B cell (primary cell): ENCODE results near the gene SLC37A4. TPM values are rescaled to one million over a fixed set of nuclear protein-coding genes. Genes with fewer than 3 reads are reported as not detected.

ENCODE experiments used
- ATAC-seq: fragments of 200-7000 bp; cut with Tn5 transposase; one replicate; pipeline ENCODE4 v1.10.0; 2021; ENCODE audit warnings: low read depth, mild to moderate bottlenecking, moderate number of reproducible peaks, moderate library complexity
- CTCF ChIA-PET: fragments of 350-600 bp; sonication (Branson Sonifier 250); formaldehyde crosslinking; loops from one replicate; lab custom pipeline; 2021; ENCODE audit warnings: antibody characterized with exemption, inconsistent platforms; lab: Charles Lee
- POLR2A ChIA-PET: fragments of 350-600 bp; sonication (Branson Sonifier 250); formaldehyde crosslinking; loops from one replicate; lab custom pipeline; 2021; ENCODE audit warnings: antibody characterized with exemption; lab: Charles Lee
- DNase-seq: peaks from one replicate; pipeline ENCODE4 v3.0.0; 2013
- H2AFZ ChIP-seq: 2 replicates; pipeline ENCODE4 v1.6.1; 2012; ENCODE audit warnings: mild to moderate bottlenecking, low read depth, low read length; ENCODE audit not compliant: insufficient read depth, poor library complexity, severe bottlenecking
- H3K27ac ChIP-seq, 2 donors: 1 replicate in 1 of 2; 2 replicates in 1 of 2; pipeline ENCODE4 v1.5.1; 2012 to 2013; ENCODE audit warnings: low read length in 2 of 2, mild to moderate bottlenecking in 2 of 2, moderate library complexity in 1 of 2
- H3K27me3 ChIP-seq, 4 experiments: fragments of 200-600 bp in 1 of 4; sonication (generic) in 1 of 4; replicated peaks in 1 of 4; 1 replicate in 2 of 4; 2 replicates in 2 of 4; pipeline versions ENCODE4 v1.6.1 to v1.7.0; 2013 to 2016; ENCODE audit warnings: low read length in 3 of 4, mild to moderate bottlenecking in 2 of 4, mixed read lengths in 1 of 4, moderate library complexity in 1 of 4; ENCODE audit not compliant: insufficient read depth in 4 of 4, control insufficient read depth in 3 of 4; ENCODE audit errors: control extremely low read depth in 1 of 4
- H3K36me3 ChIP-seq, 2 experiments: replicated peaks in 1 of 2; 1 replicate in 1 of 2; 2 replicates in 1 of 2; pipeline versions ENCODE4 v1.6.1 to v1.7.1; 2013; ENCODE audit warnings: low read length in 1 of 2; ENCODE audit not compliant: insufficient read depth in 2 of 2, control insufficient read depth in 1 of 2; ENCODE audit errors: control extremely low read depth in 1 of 2, extremely low read depth in 1 of 2
- H3K4me1 ChIP-seq, 2 donors: fragments of 200-600 bp in 1 of 2; sonication (generic) in 1 of 2; 1 replicate in 1 of 2; 2 replicates in 1 of 2; pipeline versions ENCODE4 v1.5.1 to v1.6.1; 2013 to 2017; ENCODE audit warnings: low read length in 2 of 2; ENCODE audit not compliant: control insufficient read depth in 2 of 2, insufficient read depth in 2 of 2
- H3K4me2 ChIP-seq: replicated peaks from 2 replicates; pipeline ENCODE3; 2012; ENCODE audit warnings: mild to moderate bottlenecking, low read depth, low read length; ENCODE audit not compliant: poor library complexity, severe bottlenecking
- H3K4me3 ChIP-seq, 5 experiments: fragments of 200-600 bp in 1 of 5; sonication (generic) in 1 of 5; 1 replicate in 3 of 5; 2 replicates in 2 of 5; pipeline versions ENCODE4 v1.5.1 to v1.7.0; 2011 to 2016; ENCODE audit warnings: low read length in 4 of 5, mild to moderate bottlenecking in 4 of 5, low read depth in 2 of 5, control low read depth in 1 of 5, moderate library complexity in 1 of 5; ENCODE audit not compliant: insufficient read depth in 1 of 5; ENCODE audit errors: control extremely low read depth in 1 of 5, extremely low read depth in 1 of 5
- H3K79me2 ChIP-seq: fragments of 200-600 bp; sonication (generic); one replicate; pipeline ENCODE4 v1.6.0; 2016; ENCODE audit warnings: low read length; ENCODE audit not compliant: control insufficient read depth, insufficient read depth
- H3K9ac ChIP-seq: fragments of 200-600 bp; sonication (generic); 2 replicates; pipeline ENCODE4 v1.6.1; 2017; ENCODE audit warnings: mild to moderate bottlenecking, low read length, moderate library complexity
- H3K9me3 ChIP-seq, 3 donors: one replicate each; pipeline versions ENCODE4 v1.6.1 to v1.7.1; 2013; ENCODE audit warnings: low read length in 2 of 3; ENCODE audit not compliant: control insufficient read depth in 2 of 3, insufficient read depth in 1 of 3; ENCODE audit errors: control extremely low read depth in 1 of 3
- H4K20me1 ChIP-seq: 2 replicates; pipeline ENCODE4 v1.6.0; 2012; ENCODE audit warnings: mild to moderate bottlenecking, low read length; ENCODE audit not compliant: insufficient read depth, control insufficient read depth, poor library complexity, severe bottlenecking
- H3K27ac Mint-ChIP-seq: one replicate; pipeline ENCODE4 v1.8.0; 2021; ENCODE audit warnings: mixed read lengths
- H3K27me3 Mint-ChIP-seq: one replicate; pipeline ENCODE4 v1.8.0; 2021; ENCODE audit warnings: mixed read lengths
- H3K4me1 Mint-ChIP-seq: one replicate; pipeline ENCODE4 v1.8.0; 2021; ENCODE audit warnings: mixed read lengths
- H3K4me3 Mint-ChIP-seq: one replicate; pipeline ENCODE4 v1.8.0; 2021; ENCODE audit warnings: mixed read lengths
- H3K9me3 Mint-ChIP-seq: one replicate; pipeline ENCODE4 v1.8.0; 2022; ENCODE audit warnings: mixed read lengths; ENCODE audit not compliant: insufficient read depth
- EZH2 ChIP-seq: IDR thresholded peaks from 2 replicates; pipeline ENCODE4 v1.6.1; 2012; ENCODE audit warnings: borderline replicate concordance, low read depth, mild to moderate bottlenecking, moderate library complexity, low read length; ENCODE audit not compliant: insufficient read depth, poor library complexity, severe bottlenecking
- WGBS: methylation state at CpG from one replicate; pipeline ENCODE4 v1.1.5; 2013; ENCODE audit warnings: missing lambda C conversion rate; ENCODE audit not compliant: insufficient coverage; 5-methylcytosine and 5-hydroxymethylcytosine counted together
- intact Hi-C: fragments of 100-400 bp; cut with micrococcal nuclease; formaldehyde crosslinking; loops from one replicate; pipeline ENCODE4 v1.10.0; 2022
- polyA plus RNA-seq: library from polyadenylated mRNA; depleted of rRNA; stranded (reverse); fragments of >200 nt; gene quantifications from 2 replicates; pipeline ENCODE4 v1.2.3, GENCODE V29; 2012
- total RNA-seq, 2 donors: library from RNA; stranded (reverse); fragments of 120-200 nt in 1 of 2; gene quantifications; 1 replicate in 1 of 2; 2 replicates in 1 of 2; pipeline versions ENCODE4 v1.2.3 to v1.2.4, GENCODE V29; 2013 to 2022
- TF ChIP-seq, protein P1 (sequence below): fragments of 200-600 bp; IDR thresholded peaks from one replicate; pipeline ENCODE4 v1.8.0; 2022; ENCODE audit warnings: antibody characterized with exemption, mild to moderate bottlenecking

The SLC37A4 gene
- total and polyA plus RNA-seq, 2 donors (not counting 1 experiment from before 2014, with no cell fraction given) = 14.3 to 26.3 TPM

DNA sequence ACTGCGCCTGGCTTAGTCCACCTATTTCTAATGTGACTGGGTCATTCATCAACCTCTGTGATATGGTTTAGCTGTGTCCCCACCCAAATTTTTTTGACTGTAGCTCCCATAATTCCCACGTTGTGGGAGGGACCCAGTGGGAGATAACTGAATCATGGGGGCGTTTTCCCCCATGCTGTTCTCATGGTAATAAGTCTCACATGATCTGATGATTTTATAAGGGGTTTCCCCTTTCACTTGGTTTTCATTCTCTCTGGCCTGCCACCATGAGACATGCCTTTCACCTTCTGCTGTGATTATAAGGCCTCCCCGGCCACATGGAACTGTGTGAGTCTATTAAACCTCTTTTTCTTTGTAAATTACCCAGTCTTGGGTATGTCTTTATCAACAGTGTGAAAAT is 24.0 kb downstream of the SLC37A4 start:
- H3K4me1 Mint-ChIP-seq = peaks cover 3% of the 10 kb centered on the region
- H3K27me3 Mint-ChIP-seq = no peaks in the 10 kb centered on the region
- Histone ChIP-seq H3K27me3 (no peaks in the 10 kb centered on the region), H3K9ac (no peak overlapping the region), H3K36me3 (peaks cover 0 to 53% of the 10 kb centered on the region in 2 experiments), H3K79me2 (peaks cover 7% of the 10 kb centered on the region), H3K4me1 (no peaks in the 10 kb centered on the region), H3K27ac (no peak overlapping the region), H2AFZ (no peak overlapping the region), H3K4me2 (no peak overlapping the region), H3K4me3 (no peak overlapping the region), H3K9me3 (no peaks in the 10 kb centered on the region), H4K20me1 (no peaks in the 10 kb centered on the region)
- no peak overlapping the region for H3K27ac Mint-ChIP-seq
- TF ChIP-seq EZH2 = no peak
- TF ChIP-seq, protein P1, sequence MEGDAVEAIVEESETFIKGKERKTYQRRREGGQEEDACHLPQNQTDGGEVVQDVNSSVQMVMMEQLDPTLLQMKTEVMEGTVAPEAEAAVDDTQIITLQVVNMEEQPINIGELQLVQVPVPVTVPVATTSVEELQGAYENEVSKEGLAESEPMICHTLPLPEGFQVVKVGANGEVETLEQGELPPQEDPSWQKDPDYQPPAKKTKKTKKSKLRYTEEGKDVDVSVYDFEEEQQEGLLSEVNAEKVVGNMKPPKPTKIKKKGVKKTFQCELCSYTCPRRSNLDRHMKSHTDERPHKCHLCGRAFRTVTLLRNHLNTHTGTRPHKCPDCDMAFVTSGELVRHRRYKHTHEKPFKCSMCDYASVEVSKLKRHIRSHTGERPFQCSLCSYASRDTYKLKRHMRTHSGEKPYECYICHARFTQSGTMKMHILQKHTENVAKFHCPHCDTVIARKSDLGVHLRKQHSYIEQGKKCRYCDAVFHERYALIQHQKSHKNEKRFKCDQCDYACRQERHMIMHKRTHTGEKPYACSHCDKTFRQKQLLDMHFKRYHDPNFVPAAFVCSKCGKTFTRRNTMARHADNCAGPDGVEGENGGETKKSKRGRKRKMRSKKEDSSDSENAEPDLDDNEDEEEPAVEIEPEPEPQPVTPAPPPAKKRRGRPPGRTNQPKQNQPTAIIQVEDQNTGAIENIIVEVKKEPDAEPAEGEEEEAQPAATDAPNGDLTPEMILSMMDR = no peak
- H3K4me3 Mint-ChIP-seq = no peak overlapping the region
- no peak for ATAC-seq
- 100% methylated on average over 1 of the region's 4 CpGs for WGBS
- POLR2A ChIA-PET = no interaction called here
- H3K9me3 Mint-ChIP-seq = no peaks in the 10 kb centered on the region
- DNase-seq = no peak
- CTCF ChIA-PET = interaction anchor here (0.7 kb wide), 1 partner anchor 481 kb away, joined by 3 read pairs; no protein-coding TSS in a partner anchor
- intact Hi-C loops = no loop called here

- Mint-ChIP-seq H3K4me3 (no peak overlapping the region), H3K9me3 (no peaks in the 10 kb centered on the region), H3K27me3 (no peaks in the 10 kb centered on the region), H3K4me1 (peaks cover 35% of the 10 kb centered on the region), H3K27ac (no peak overlapping the region)
- no peak overlapping the region for H3K4me3 ChIP-seq
- no peaks in the 10 kb centered on the region for H3K9me3 ChIP-seq
- no peak overlapping the region for H2AFZ ChIP-seq
- ChIA-PET POLR2A (interaction anchor here (0.7 kb wide), 1 partner anchor 194 kb away, joined by 7 read pairs; no protein-coding TSS in a partner anchor), CTCF (interaction anchor here (0.7 kb wide), 1 partner anchor 15 kb away, joined by 3 read pairs; no protein-coding TSS in a partner anchor)
- H3K4me2 ChIP-seq = no peak overlapping the region
- H3K36me3 ChIP-seq = peaks cover 3 to 37% of the 10 kb centered on the region in 2 experiments
- no peaks in the 10 kb centered on the region for H3K27me3 ChIP-seq
- H3K4me1 ChIP-seq = peaks cover 17 to 22% of the 10 kb centered on the region in 2 donors
- DNase-seq = no peak
- WGBS = no CpG with 5 or more reads among the region's 1 CpG
- no peak overlapping the region for H3K27ac ChIP-seq
- ATAC-seq = no peak
- no peak for TF ChIP-seq EZH2
- TF ChIP-seq, protein P1 = no peak
- no peaks in the 10 kb centered on the region for H4K20me1 ChIP-seq
- intact Hi-C loops = no loop called here
- peaks cover 34% of the 10 kb centered on the region for H3K79me2 ChIP-seq
- H3K9ac ChIP-seq = no peak overlapping the region
Observed at GRCh38 chr11:119000906-119001305, 29.8 kb downstream of the SLC37A4 start.
